Stomach (tissue), 4 donors: ENCODE data around the gene SPANXN2.

Experiments used
- POLR2A ChIP-seq, 4 donors: fragments of 450-650 bp; IDR thresholded peaks; one replicate each; pipeline ENCODE4 v1.6.1; 2016; ENCODE audit warnings: antibody characterized with exemption in 4 of 4, control low read depth in 2 of 4, mild to moderate bottlenecking in 1 of 4, moderate library complexity in 1 of 4
- POLR2AphosphoS5 ChIP-seq, 3 donors: sonication (generic); formaldehyde crosslinking; IDR thresholded peaks; one replicate each; pipeline ENCODE4 v1.6.1; 2016; ENCODE audit warnings: antibody characterized with exemption in 3 of 3
- TF ChIP-seq, protein P1 (sequence below), 7 experiments: fragments of 450-650 bp in 4 of 7; fragments of 200-600 bp in 3 of 7; sonication (generic) in 3 of 7; IDR thresholded peaks; one replicate each; pipeline ENCODE4 v1.5.1; 2016 to 2019; ENCODE audit warnings: antibody characterized with exemption in 7 of 7, control low read depth in 2 of 7, mild to moderate bottlenecking in 1 of 7

GRCh38 chrX:143694885-143695284 is 25.7 kb downstream of the SPANXN2 start:
- TF ChIP-seq, protein P1, sequence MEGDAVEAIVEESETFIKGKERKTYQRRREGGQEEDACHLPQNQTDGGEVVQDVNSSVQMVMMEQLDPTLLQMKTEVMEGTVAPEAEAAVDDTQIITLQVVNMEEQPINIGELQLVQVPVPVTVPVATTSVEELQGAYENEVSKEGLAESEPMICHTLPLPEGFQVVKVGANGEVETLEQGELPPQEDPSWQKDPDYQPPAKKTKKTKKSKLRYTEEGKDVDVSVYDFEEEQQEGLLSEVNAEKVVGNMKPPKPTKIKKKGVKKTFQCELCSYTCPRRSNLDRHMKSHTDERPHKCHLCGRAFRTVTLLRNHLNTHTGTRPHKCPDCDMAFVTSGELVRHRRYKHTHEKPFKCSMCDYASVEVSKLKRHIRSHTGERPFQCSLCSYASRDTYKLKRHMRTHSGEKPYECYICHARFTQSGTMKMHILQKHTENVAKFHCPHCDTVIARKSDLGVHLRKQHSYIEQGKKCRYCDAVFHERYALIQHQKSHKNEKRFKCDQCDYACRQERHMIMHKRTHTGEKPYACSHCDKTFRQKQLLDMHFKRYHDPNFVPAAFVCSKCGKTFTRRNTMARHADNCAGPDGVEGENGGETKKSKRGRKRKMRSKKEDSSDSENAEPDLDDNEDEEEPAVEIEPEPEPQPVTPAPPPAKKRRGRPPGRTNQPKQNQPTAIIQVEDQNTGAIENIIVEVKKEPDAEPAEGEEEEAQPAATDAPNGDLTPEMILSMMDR (IDR thresholded peaks at IDR 0.05): no peak
- TF ChIP-seq POLR2AphosphoS5 (IDR thresholded peaks at IDR 0.05): no peak
- TF ChIP-seq POLR2A (IDR thresholded peaks at IDR 0.05): no peak
